Activated naive CD8-positive, alpha-beta T cell treated with anti-CD3 and anti-CD28 coated beads, Interleukin-2, amount 50 U/mL, for 16 hours (primary cell): ENCODE data around the gene GREM1.

Source experiments
- DNase-seq: peaks from one replicate; pipeline ENCODE4 v3.0.0-alpha.2; 2020; ENCODE audit warnings: low read depth, low spot score

The GREM1 gene

DNA sequence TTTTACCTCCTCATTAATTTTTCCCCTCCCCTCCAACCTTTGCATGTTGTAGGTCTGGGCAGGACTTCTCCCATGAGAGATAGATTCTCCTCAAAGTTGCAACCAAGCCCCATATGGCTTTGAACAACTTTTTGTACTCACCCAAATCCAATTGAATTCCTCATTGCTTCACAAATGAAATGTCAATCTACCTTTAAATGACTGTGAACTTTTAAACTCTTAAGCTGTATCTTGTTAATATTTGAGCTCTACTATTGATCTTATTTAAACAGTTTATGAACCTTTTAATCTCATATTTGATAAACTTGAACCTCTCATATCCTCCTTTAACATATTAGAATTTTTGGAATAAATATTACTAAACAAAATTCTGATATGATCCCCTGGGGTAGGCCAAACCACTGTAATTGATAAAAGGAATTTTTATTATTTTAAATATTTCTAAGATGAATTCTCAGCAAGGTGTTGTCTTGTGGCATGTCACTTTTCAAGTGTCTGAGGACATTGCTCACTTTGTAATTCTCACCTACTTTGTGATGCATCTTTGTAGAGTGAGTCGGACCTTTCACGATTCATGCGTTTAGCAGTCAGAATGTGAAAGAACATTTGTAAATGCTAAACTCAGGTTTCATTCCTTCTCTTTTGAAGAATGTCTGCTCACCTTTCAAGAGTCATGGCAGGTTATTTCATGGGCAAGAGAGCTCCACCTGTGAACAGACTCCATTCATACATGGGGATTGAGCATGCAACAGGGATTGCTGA lies 23.4 kb upstream of the GREM1 start:
- DNase-seq = no peak

DNA sequence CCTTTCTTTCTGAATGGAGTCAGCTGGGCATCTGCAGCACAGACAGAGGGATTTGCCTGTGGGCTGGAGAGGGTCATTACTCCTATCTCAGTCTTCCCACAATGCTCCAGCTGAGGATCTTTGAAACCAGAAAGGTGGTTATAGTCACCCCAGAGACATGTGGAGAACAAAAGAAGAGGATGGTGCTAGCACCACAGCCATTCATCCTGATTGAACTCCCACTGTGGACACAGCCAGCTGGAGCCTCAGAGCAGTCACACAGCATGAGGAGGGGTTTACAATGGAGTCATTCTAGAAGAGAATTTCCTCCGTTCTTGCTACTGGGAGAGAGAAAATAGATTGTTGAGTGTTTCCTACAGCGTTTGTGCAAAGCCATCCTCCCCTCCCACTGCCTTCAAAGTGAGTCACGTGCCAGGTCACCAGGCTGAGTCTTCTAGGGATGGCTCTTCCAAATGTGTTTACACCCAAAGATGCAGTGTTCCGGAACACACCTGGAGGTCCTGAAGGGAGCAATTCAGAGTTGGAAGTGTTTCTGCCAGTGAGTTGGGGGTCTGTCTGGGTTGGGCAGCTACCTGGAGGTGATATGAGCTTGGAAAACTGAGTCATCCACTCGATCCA lies 18.9 kb upstream of the GREM1 start:
- DNase-seq = no peak

DNA sequence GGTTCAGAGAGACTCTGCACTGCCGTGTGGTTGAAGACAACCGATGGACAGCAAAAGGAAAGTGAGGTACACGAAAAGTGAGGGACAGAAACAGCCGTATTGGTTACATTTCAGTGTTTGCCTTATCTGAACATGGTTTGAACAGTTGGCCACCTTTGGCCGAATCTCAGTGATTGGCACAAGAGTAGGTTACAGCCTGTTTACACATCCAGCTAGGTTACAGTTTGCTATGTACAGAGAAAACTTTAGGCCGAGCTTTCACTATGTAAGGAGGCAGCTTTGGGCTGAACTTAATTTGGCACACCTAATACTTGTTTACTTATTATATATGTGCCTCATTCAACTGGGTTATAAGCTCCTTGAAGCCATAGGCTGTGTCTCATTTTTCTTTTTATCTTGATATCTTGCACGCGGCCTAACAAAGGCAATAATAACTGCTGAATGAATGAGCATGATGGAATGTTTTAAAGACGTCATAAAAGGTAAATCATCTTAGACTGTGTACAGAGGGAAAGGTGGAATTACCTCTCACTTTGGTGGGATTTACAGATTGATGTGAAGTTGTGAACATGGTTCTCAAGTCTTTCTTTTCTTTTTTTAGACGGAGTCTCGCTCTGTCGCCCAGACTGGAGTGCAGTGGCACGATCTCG lies 17.2 kb upstream of the GREM1 start:
- DNase-seq = no peak

DNA sequence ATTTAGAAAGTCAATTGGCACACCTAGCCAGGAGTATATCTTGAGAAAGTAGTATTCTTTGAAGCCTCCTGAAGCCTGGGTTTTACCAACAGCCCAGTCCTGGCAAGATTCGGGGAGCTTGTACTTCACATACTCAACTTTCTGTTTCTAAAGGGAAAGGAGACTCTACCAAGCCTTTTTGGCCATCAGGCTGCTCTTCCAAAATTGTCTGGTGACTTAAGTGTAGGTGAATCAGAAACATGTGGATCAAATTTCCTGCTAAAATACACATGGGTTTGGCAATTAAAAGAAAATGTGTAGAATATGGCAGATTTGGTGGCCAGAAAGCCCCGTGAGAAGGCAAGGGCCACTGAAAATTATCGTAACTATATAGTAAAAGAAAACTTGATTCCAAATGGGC lies 15.9 kb upstream of the GREM1 start:
- DNase-seq = no peak

DNA sequence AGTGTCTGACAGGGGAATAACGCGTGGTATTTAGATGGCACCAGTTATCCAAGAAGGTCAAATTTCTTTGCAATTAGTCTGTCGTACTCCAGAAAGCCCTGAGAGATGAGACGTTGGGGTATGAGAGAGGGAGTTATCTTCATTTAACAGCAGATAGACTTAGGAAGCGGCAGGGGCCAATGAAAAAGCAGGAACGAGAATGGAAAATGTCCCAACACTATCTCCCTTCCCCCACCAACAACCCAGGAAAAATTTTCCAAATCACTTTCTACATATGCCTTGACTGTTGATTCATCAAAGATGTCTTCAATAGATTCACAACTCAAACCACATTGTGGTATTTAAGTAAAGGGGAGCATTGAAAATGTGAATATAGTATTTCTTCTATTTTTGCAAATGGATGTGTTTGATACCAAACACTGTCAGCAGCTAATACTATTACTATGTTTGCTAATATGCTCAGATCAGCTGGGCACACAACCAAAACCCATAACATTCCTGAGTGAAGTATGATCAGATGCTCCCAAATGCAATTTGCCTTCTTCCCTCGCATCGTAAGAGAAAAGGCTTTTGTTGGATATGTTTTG lies 13.3 kb upstream of the GREM1 start:
- no peak for DNase-seq

DNA sequence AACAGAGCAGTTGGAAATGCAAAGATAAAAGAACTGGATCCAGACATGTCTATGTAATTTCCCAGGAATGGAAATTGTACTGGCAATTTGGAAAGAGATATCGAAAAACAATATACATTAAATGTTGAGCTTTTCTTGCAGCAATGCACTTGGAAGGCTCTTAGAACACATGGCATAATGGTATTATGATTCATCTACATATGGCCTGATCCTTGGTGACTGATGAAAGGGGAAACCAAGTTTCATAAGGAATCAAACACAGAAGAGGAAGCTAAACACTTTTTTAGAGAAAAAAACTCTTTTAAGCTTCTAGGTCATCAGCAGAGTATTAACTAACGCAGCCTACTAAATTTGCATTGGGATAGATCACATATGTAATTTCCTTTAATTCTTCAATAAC lies 12.4 kb upstream of the GREM1 start:
- DNase-seq = no peak

DNA sequence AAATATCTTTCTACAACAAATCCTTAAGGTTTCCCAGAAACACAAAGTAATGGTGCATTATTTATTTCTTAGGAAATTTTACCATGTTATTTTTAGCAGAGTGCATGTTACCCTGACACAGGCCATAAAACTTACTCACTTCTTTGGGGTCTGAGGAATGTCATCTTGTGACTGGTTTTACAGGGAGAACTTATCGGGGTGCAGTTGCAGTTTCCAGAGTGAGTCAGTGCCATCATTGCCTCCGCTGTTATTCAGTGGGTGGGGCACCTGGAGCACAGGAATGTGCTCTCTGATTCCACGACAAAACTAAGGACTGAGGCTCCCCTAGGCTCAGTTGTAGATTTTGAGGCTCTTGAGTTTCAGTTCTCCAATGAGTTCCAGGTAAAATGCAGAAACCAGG lies 11.1 kb upstream of the GREM1 start:
- no peak for DNase-seq

DNA sequence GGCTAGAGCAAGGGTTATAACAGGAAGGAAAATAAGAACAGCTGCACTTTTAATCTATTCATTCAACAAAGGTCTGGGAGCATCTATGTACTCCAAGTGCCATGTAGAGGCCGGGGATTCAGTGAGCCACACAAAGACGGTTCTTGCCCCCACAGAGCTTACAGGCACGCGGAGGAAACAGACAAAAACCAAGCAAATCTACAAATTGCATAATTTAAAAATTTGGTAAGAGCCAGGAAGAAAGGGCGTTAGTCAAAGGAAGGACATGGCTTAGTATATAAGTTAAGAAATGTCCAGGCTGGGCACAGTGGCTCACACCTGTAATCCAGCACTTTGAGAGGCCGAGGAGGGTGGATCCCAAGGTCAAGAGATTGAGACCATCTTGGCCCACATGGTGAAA lies 10.4 kb upstream of the GREM1 start:
- no peak for DNase-seq

DNA sequence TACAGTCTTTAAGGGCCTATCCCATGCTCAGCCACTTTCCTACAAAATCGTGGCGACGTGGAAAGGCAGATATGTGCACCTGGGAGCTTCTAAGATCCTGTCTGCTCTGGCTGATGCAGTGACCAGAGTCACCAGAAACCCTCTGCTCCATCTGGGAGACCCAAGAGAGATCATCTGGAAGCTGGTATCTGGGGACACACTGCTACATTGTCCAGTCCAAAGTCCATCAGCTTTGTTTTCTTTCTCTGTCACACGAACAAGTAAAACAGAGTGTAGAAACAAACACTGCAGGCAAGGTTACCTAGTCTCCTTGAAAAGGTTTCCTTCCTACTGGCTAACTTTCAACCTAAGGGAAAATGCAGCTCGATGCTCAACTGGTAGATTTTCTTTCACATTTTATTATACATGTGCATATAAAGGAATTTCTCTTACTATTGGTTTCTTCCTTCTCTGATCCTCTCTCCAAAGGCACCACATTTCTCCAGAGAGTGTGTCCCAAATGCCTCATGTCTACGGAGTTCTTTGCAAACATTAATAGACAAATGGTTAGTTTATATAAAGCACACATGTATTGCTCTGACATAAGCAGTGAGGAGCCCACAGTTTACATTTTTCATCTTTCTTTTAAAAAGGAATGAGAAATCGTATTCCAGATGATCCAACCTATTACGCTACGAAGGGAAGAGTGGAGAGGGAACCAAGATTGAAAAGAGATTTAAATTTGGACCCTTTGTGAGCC lies 8.3 kb upstream of the GREM1 start:
- DNase-seq = no peak

DNA sequence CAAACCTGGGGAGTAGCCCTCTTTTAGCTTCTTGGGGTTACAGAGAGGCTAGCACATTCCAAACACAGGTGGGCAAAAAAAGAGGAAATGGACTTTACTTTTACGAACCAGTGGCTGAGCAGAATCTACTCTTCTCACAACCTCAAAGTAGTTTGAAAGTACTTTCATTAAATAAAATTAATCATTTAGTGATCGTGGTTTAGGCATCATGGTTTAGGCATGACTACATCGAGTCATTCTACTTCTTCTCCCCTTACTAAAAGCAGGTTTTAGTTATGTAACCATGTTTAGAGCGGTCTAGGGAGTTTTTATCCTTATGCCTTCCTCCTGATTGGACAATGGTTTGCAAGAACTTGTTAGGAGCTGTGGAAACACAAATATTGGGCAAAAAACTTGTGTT lies 2.5 kb upstream of the GREM1 start:
- DNase-seq = no peak

DNA sequence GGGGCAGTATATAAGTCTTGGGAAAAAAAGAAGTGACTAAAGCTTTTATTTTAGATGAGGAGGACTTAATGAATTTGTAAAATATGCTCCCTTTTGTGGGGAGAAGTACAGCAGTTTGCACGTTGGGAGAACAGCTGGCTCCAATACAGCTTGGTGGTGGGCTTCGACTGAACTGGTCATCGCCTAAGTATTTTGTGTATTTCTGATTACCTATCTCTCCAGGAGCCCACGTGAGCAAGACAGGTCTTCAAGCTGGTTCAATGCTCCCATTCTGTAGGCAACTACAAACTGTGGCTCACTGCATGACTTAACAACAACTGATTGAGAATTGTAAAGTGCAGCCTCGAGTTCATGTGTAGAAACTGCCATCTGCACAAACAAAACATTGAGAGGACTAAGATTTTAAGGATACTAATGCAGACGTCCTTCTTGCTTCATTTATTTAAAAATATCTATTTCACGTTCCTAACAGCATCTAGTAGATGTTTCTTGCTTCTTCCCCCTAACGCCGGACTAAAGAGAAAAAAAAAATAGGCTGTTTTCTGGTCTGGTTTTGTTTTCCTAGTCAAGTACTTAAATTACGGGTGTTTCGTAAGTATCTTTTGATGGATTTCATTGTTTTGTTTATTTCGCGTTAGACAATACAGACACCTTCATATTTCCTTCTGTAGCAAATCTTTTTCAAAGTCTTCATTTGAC lies 1.4 kb upstream of the GREM1 start:
- no peak for DNase-seq

DNA sequence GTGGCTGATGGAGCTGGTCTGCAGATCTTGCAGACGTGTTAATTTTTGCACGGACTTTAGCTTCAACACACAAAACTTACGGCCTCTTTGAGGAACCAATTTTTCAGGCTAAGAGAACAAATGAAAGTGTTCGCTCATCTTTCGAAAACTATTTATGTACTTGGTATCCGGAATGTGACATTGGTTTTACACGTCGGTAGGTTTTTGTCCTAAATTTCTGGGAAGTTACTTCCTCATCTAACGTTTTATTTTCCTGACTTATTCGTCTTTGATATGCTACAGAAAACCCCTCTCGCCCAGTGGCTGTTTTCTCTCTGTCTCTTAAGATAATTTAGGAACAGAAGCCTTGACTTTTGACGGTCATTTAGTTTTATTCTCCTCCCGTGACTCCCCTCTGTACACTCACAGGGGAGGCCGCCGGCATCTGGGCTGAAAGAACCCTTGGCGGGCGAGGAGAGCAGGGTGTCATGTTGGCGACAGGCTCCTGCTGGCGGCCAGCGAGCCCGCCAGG lies 834 bp upstream of the GREM1 start:
- DNase-seq = no peak

DNA sequence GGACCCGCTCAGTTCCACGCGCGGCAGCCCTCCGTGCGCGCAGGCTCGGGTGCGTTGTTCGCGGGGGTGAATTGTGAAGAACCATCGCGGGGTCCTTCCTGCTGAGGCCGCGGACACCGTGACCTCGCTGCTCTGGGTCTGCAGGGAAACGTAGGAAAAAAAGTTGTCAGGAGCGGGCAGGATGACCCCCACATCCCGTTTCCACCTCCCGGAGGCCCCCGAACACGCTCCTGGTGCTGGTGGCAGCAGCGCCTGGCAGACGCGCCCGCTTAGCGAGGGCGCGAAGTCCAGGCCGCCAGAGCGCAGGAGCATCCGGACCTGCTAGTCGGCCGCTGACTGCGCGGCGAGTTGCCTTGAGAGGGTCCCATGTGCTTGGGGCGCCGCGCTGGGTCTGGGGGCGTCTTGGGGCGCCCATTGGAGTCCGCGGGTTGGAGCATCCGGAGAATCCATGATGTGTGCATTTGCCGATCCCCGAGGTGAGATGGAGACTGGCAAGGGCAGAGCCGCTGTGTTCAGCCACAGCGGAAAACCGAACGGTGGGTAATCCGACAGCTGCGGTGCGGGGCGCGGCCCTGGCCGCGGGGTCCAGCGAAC lies 520 bp downstream of the GREM1 start:
- no peak for DNase-seq

DNA sequence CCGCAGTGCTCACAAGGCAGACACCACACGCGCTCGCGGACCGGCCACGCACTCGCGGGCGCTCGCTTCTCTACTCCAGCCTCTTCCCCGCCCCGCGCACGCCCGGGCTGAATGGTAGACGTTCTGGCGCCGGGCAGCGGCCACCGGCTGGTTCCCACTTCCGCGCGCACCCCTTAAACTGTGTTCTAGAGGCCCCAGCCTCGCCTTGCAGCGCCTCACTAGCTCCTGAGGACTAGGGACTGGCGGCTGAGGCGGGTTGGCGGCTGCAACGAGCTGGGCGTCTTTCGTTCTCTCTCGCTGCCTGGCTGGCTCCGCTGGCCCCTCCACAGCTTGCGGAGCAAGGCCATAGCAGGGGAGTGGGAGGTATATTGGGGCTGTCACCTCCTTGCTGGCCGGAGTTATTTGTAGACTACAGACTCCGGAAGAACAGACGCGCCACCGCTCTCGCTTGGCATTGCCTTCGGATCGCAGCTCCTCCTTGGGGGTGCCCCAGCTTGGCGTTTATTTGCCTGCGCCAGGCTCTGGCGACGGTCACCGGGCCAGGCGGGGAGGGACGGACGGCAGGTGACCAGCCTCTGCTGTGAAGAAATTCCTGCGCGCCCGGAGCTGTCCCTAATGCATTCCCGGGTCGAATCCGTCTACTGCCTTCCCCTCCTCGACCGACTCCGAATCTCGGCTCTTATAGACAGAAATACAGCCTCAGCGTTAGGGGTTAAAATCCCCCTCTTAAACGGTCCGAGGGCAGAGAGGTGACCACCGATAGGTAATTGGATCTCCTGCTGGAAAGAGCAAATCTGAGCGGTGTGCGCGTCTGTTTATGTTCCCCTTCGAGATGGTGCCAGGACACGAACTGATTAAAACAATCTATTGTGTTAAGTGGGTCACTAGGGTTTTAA lies 1.3 kb downstream of the GREM1 start:
- no peak for DNase-seq

DNA sequence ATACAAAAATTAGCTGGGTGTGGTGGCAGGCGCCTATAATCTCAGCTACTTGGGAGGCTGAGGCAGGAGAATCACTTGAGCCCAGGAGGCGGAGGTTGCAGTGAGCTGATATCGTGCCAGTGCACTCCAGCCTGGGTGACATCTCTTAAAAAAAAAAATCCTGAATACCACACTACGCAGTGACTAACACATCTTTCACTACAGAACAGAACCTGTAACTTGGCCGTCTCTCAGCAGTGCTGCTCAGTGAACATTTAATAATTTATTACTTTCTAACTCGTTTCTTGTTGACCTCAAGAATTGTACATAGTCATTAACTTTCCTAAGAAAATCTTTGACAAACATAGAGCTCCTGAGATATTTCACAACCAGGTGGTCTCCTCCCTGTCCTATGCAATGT lies 3.8 kb downstream of the GREM1 start:
- no peak for DNase-seq

DNA sequence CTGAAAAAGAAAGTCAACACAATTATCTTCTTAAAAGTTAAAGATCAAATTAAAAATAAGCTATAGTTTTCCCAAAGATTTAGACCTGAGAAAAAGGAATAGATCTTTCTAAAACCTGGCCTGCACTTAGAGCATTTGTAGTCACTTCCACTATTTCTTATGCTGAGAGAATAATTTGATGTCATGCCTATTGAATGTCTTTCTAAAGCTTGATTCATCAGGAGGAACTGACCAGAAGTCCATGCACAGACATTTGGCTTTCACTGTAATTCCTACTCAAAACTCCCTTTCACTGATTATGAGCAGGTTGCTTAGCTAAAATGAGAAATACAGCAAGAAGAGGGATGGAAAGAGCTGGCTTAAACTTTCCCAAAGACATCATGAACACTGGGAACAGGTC lies 4.3 kb downstream of the GREM1 start:
- no peak for DNase-seq

DNA sequence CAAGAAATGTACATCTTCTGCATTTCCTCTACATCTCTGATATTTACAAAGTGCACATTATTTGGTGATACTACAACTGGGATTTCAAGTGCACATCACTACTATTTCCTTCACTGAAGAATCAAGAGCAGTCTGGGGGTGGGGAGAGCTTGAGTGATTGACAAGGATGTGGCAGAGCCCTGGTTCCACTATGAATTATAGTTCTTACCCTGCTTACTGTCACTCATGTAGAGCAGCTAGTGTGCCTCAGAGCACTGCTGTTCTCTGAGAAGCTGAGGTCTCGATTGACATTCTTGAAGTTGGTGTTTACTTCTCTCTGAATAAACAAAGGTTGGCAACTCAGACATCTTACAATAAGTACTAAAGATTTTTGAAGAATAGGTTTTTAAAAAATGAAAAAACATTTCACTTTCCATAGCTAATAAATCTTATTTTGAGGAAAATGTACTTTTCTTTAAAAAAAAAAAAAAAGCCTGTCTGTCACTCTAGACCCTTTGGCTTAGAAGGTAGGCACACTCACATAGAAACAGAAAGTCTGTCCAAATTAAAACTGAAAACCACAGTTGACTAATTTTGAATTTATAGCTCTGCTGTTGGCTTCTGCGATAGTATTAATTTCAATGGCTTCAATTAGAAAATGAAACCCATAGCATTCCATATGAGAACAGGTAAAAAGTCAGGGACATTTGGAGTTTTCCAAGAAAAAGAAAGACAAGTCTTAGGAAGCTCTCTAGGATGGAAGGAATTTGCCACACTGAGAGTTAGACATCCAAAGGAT lies 5.6 kb downstream of the GREM1 start:
- no peak for DNase-seq

DNA sequence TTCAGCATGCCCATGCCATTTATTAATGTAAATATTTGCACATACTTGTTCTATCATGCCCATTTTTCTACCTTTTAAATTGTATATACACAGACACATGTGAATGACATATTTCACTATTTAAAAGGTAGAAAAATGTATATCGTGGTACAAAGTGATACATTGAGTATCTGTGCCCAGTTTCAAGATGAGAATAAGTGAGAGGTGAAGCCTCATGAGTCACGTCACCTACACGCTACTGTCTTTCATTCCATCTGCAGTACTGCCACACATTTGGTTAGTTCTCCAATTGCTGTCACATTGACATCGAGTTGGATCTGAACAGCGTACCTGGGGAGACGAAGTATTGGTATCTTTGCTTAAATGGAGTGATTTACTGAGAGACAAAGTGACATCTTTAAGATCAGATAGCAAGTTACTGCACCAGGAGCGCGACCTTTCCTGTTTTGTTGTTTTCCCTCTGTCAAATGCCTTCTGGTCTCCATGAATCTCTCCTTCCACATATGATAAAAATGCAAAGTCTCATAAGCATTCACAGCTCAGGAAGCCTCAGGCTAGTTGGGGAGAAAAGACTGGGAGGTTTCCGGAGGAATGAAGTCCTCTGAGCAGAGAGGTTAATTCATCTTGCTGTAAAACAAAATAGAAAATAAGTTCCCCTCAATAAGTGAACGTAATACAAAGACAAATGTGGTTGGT lies 12.0 kb downstream of the GREM1 start:
- no peak for DNase-seq
